Suprapubic skin (tissue), 4 donors: ENCODE data around the gene TMEM91. TPM values are rescaled to one million over a fixed set of nuclear protein-coding genes. Genes with fewer than 3 reads are reported as not detected.
"Not testable (repeated sequence)": the region's sequence is repeated elsewhere in the genome, so short reads cannot be mapped to it uniquely, and the experiment has no call there.

Experiments used
- DNase-seq, 2 donors: peaks; one replicate each; pipeline ENCODE4 v3.0.0-alpha.2; 2019; ENCODE audit warnings: low spot score in 2 of 2
- H3K27ac ChIP-seq: fragments of 200-600 bp; sonication (generic); one replicate; pipeline ENCODE4 v1.5.1; 2019
- H3K27me3 ChIP-seq: fragments of 200-600 bp; sonication (generic); one replicate; pipeline ENCODE4 v1.5.1; 2019
- H3K36me3 ChIP-seq: fragments of 200-600 bp; sonication (generic); one replicate; pipeline ENCODE4 v1.5.1; 2019
- H3K4me1 ChIP-seq: fragments of 200-600 bp; sonication (generic); one replicate; pipeline ENCODE4 v1.5.1; 2019
- H3K4me3 ChIP-seq: fragments of 200-600 bp; sonication (generic); one replicate; pipeline ENCODE4 v1.5.1; 2019; ENCODE audit warnings: mild to moderate bottlenecking
- H3K9me3 ChIP-seq: fragments of 200-600 bp; sonication (generic); one replicate; pipeline ENCODE4 v1.5.1; 2019
- EP300 ChIP-seq: sonication (generic); formaldehyde crosslinking; IDR thresholded peaks from one replicate; pipeline ENCODE4 v1.6.1; 2017; ENCODE audit warnings: antibody characterized with exemption
- POLR2A ChIP-seq, 2 donors: fragments of 450-650 bp; IDR thresholded peaks; one replicate each; pipeline ENCODE4 v1.6.1; 2017; ENCODE audit warnings: antibody characterized with exemption in 2 of 2, mild to moderate bottlenecking in 2 of 2, moderate library complexity in 2 of 2
- POLR2AphosphoS5 ChIP-seq, 3 donors: sonication (generic); formaldehyde crosslinking; IDR thresholded peaks; one replicate each; pipeline ENCODE4 v1.6.1; 2017; ENCODE audit warnings: antibody characterized with exemption in 3 of 3
- WGBS: methylation state at CpG from one replicate; pipeline ENCODE4 v1.1.5; 2018; 5-methylcytosine and 5-hydroxymethylcytosine counted together
- total RNA-seq, 4 donors: library from RNA; depleted of rRNA; stranded (reverse); fragments of >200 nt; gene quantifications; one replicate each; pipeline ENCODE4 v1.1.0, GENCODE V29; 2016
- TF ChIP-seq, protein P1 (sequence below), 2 donors: fragments of 200-600 bp in 1 of 2; fragments of 450-650 bp in 1 of 2; sonication (generic) in 1 of 2; IDR thresholded peaks; one replicate each; pipeline ENCODE4 v1.5.1; 2016 to 2019; ENCODE audit warnings: antibody characterized with exemption in 2 of 2, mild to moderate bottlenecking in 1 of 2, moderate library complexity in 1 of 2

The TMEM91 gene
- total RNA-seq, 4 donors from 2014 or later: 29.6 to 109 (median 88.1) TPM

DNA sequence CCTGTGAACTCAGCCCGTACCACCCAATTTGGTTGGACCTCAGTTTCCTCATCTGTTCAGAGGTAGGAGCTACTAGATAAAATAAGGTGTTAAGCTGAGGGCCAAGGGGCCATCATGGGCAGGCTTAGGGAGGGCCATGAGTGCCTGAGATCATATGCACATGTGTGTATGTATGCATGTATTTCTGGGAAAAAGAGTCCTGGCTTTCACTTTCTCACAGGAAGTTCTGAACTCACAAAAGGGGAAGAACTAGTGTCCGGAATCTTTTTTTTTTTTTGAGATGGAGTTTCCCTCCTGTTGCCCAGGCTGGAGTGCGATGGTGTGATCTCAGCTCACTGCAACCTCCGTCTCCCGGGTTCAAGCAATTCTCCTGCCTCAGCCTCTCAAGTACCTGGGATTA, 41.5 kb upstream of the TMEM91 start:
- H3K4me1 ChIP-seq: peaks cover 2% of the 10 kb centered on the region
- H3K9me3 ChIP-seq: no peaks in the 10 kb centered on the region
- TF ChIP-seq POLR2AphosphoS5 (IDR thresholded peaks at IDR 0.05): no peak
- no peak for TF ChIP-seq POLR2A (IDR thresholded peaks at IDR 0.05)
- no peak for TF ChIP-seq EP300
- TF ChIP-seq, protein P1, sequence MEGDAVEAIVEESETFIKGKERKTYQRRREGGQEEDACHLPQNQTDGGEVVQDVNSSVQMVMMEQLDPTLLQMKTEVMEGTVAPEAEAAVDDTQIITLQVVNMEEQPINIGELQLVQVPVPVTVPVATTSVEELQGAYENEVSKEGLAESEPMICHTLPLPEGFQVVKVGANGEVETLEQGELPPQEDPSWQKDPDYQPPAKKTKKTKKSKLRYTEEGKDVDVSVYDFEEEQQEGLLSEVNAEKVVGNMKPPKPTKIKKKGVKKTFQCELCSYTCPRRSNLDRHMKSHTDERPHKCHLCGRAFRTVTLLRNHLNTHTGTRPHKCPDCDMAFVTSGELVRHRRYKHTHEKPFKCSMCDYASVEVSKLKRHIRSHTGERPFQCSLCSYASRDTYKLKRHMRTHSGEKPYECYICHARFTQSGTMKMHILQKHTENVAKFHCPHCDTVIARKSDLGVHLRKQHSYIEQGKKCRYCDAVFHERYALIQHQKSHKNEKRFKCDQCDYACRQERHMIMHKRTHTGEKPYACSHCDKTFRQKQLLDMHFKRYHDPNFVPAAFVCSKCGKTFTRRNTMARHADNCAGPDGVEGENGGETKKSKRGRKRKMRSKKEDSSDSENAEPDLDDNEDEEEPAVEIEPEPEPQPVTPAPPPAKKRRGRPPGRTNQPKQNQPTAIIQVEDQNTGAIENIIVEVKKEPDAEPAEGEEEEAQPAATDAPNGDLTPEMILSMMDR (IDR thresholded peaks at IDR 0.05): no peak
- peaks cover 26% of the 10 kb centered on the region for H3K36me3 ChIP-seq
- no peak overlapping the region for H3K4me3 ChIP-seq
- H3K27me3 ChIP-seq: no peaks in the 10 kb centered on the region
- WGBS: 64% methylated on average over 5 of the region's 5 CpGs
- no peak for DNase-seq
- no peak overlapping the region for H3K27ac ChIP-seq

DNA sequence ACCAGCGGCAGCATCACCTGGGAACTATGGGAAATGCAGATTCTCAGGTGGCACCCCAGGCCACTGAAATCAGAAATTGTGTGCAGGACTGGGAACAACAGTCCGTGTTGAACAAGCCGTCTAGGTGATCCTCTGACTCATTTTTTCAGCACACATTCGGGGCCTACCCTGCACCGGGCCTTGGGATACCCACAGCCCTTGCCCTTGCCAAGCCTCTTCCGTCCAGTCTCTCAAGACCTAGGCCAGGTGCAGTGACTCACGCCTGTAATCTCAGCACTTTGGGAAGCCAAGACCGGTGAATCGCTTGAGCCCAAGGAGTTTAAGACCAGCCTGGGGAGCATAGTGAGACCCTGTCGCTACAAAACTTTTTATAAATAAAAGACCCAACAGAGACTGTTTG, 40.9 kb upstream of the TMEM91 start:
- no peaks in the 10 kb centered on the region for H3K27me3 ChIP-seq
- peaks cover 23% of the 10 kb centered on the region for H3K36me3 ChIP-seq
- no peak overlapping the region for H3K27ac ChIP-seq
- DNase-seq: no peak
- peaks cover 2% of the 10 kb centered on the region for H3K4me1 ChIP-seq
- 93% methylated on average over 10 of the region's 10 CpGs for WGBS
- H3K9me3 ChIP-seq: no peaks in the 10 kb centered on the region
- H3K4me3 ChIP-seq: no peak overlapping the region
- no peak for TF ChIP-seq POLR2A (IDR thresholded peaks at IDR 0.05)
- TF ChIP-seq POLR2AphosphoS5 (IDR thresholded peaks at IDR 0.05): no peak
- TF ChIP-seq, protein P1 (IDR thresholded peaks at IDR 0.05): no peak
- no peak for TF ChIP-seq EP300

DNA sequence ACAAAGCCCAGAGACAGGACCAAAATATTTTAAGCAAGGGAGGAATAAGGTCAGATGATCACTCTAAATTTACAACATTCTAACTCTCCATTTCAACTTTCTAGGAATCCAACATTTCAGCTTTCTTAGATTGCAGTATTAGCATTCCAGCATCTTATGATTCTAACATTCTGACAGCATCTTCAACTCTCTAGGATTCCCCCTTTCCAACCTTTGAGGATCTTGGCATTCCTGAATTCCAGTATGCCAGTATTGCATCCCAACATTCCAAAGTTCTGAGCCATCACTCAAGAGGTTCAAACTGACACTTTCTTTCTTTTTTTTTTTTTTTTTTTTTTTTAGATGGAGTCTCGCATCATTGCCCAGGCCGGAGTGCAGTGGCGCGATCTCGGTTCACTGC, 36.4 kb upstream of the TMEM91 start:
- H3K4me3 ChIP-seq: no peak overlapping the region
- H3K4me1 ChIP-seq: no peaks in the 10 kb centered on the region
- TF ChIP-seq POLR2A (IDR thresholded peaks at IDR 0.05): no peak
- TF ChIP-seq EP300: no peak
- no peak for TF ChIP-seq POLR2AphosphoS5 (IDR thresholded peaks at IDR 0.05)
- TF ChIP-seq, protein P1 (IDR thresholded peaks at IDR 0.05): no peak
- 94% methylated on average over 5 of the region's 5 CpGs for WGBS
- no peak for DNase-seq
- H3K9me3 ChIP-seq: no peaks in the 10 kb centered on the region
- H3K27ac ChIP-seq: no peak overlapping the region
- H3K27me3 ChIP-seq: no peaks in the 10 kb centered on the region
- peaks cover 46% of the 10 kb centered on the region for H3K36me3 ChIP-seq

DNA sequence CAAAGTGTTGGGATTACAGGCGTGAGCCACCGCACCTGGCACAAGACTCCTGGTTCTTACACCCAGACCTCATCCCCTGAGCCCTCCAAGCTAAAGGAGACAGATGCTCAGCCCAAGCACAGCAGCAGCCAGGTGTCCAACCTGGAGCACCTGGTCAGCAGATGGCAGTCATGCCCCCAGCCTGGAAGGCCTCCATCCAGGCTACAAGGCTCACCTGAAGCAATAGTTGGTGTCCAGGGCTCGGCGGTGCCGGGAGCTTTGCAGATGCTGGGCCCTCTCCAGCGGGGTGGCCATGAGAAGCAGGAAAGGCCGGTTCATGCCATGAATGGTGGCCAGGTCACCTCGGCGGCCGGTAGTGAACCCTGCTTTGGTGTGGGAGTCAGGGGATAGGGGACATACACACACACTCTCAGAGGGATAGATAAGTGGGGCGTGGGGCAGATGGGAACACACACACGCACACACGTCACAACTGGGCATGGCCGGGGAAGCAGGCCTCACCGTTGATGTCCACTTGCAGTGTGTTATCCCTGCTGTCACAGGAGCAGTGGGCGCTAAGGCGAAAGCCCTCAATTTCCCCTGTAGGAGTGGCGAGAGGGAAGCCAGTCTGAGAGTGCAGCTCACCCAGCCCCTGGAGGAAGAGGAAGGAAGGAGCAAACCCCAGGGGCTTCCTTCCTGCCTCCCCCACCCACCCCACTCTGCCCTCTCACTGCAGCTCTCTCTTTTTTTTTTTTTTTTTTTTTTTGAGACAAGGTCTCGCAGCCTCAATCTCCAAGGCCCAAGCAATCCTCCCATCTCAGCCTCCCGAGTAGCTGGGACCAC, 34.5 kb upstream of the TMEM91 start:
- no peaks in the 10 kb centered on the region for H3K4me1 ChIP-seq
- DNase-seq: no peak
- no peak overlapping the region for H3K4me3 ChIP-seq
- H3K27me3 ChIP-seq: no peaks in the 10 kb centered on the region
- H3K9me3 ChIP-seq: no peaks in the 10 kb centered on the region
- H3K27ac ChIP-seq: no peak overlapping the region
- 85% methylated on average over 20 of the region's 20 CpGs for WGBS
- peaks cover 60% of the 10 kb centered on the region for H3K36me3 ChIP-seq
- no peak for TF ChIP-seq EP300
- no peak for TF ChIP-seq POLR2A (IDR thresholded peaks at IDR 0.05)
- TF ChIP-seq POLR2AphosphoS5 (IDR thresholded peaks at IDR 0.05): no peak
- TF ChIP-seq, protein P1 (IDR thresholded peaks at IDR 0.05): no peak

DNA sequence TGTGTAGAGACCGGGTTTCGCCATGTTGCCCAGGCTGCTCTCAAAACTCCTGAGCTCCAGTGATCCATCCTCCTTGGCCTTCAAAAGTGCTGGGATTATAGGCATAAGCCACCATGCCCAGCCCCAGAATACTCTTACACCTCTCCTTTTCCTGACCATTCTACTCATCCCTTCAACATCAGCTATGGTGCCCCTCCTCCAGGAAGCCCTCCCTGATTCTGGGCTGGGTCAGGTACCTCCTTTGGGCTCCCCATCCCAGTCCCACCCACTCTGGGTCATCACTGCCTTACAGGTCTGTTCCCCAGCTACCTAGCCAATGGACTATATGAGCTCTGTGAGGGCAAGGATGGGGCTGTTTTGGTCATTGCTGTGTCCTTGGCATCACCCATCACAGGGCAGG, 32.2 kb upstream of the TMEM91 start:
- no peak for DNase-seq
- 91% methylated on average over 2 of the region's 2 CpGs for WGBS
- Histone ChIP-seq H3K4me3 (no peak overlapping the region), H3K4me1 (peaks cover 2% of the 10 kb centered on the region), H3K9me3 (no peaks in the 10 kb centered on the region), H3K27me3 (no peaks in the 10 kb centered on the region), H3K36me3 (peaks cover 62% of the 10 kb centered on the region), H3K27ac (no peak overlapping the region)
- TF ChIP-seq EP300 (no peak), POLR2AphosphoS5 (IDR thresholded peaks at IDR 0.05) (no peak), POLR2A (IDR thresholded peaks at IDR 0.05) (no peak)
- TF ChIP-seq, protein P1 (IDR thresholded peaks at IDR 0.05): no peak

DNA sequence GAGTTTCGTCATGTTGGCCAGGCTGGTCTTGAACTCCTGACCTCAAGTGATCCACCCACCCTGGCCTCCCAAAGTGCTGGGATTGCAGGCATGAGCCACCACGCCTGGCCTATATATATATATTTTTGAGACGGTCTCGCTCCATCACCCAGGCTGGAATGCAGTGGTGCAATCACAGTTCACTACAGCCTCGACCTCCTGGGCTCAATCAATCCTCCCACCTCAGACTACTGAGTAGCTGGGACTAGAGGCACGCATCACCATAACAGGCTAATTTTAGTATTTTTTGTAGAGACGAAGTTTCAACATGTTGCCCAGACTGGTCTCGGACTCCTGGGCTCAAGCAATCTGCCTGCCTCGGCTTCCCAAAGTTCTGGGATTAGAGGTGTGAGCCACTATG, 29.4 kb upstream of the TMEM91 start:
- not testable (repeated sequence) for H3K4me3 ChIP-seq, H3K9me3 ChIP-seq, H3K27me3 ChIP-seq, H3K27ac ChIP-seq, DNase-seq
- H3K4me1 ChIP-seq: peaks cover 28% of the 10 kb centered on the region
- H3K36me3 ChIP-seq: peaks cover 45% of the 10 kb centered on the region
- WGBS: 93% methylated on average over 9 of the region's 9 CpGs
